ENCODE data around the gene NFIA.

GRCh38 chr1:61193808-61194207, 111.4 kb downstream of the NFIA start:
- TF ChIP-seq CTCF (IDR thresholded peaks at IDR 0.05) (no peak), EZH2 (IDR thresholded peaks at IDR 0.05; ENCODE audit: borderline replicate concordance, insufficient read depth, low read depth, low read length, poor library complexity, severe bottlenecking) (no peak)

All from B cell (primary cell).